MM.1S (cell line): ENCODE measurements around the gene POLR2J3.
"Not testable (repeated sequence)": the region's sequence is repeated elsewhere in the genome, so short reads cannot be mapped to it uniquely, and the experiment has no call there.

Experiments
- EZH2 ChIP-seq: fragments of 300-600 bp; sonication (generic); optimal IDR thresholded peaks from 2 replicates; pipeline ENCODE3; 2017; ENCODE audit warnings: low read depth, mild to moderate bottlenecking, antibody characterized with exemption, low read length, mixed read lengths
- EZH2phosphoT487 ChIP-seq: fragments of 300-600 bp; sonication (generic); IDR thresholded peaks from 2 replicates; pipeline ENCODE4 v1.6.1; 2018; ENCODE audit warnings: antibody characterized with exemption, low read length
- TF ChIP-seq, protein P1 (sequence below): fragments of 300-600 bp; sonication (generic); IDR thresholded peaks from 2 replicates; pipeline ENCODE4 v1.5.1; 2016; ENCODE audit warnings: antibody characterized with exemption, low read length, mixed read lengths

DNA sequence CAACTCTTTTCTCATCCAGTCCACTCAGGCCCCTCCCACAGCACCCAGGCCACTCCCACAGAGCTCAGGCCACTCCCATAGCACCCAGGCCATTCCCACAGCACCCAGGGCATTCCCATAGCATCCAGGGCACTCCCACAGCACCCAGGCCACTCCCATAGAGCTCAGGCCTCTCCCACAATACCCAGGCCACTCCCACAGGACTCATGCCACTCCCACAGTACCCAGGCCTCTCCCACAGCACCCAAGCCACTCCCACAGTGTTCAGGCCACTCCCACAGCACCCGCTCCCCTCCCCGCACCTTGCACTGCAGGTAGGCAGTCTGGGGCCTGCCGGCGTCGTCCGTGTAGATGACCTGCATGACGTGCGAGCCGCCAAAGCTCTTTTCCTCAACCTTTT lies 17.5 kb upstream of the POLR2J3 start:
- TF ChIP-seq, protein P1, sequence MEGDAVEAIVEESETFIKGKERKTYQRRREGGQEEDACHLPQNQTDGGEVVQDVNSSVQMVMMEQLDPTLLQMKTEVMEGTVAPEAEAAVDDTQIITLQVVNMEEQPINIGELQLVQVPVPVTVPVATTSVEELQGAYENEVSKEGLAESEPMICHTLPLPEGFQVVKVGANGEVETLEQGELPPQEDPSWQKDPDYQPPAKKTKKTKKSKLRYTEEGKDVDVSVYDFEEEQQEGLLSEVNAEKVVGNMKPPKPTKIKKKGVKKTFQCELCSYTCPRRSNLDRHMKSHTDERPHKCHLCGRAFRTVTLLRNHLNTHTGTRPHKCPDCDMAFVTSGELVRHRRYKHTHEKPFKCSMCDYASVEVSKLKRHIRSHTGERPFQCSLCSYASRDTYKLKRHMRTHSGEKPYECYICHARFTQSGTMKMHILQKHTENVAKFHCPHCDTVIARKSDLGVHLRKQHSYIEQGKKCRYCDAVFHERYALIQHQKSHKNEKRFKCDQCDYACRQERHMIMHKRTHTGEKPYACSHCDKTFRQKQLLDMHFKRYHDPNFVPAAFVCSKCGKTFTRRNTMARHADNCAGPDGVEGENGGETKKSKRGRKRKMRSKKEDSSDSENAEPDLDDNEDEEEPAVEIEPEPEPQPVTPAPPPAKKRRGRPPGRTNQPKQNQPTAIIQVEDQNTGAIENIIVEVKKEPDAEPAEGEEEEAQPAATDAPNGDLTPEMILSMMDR = not testable (repeated sequence)
- TF ChIP-seq EZH2, EZH2phosphoT487: not testable (repeated sequence)
